ENCODE data around the gene SHISA9. TPM values are rescaled to one million over a fixed set of nuclear protein-coding genes. Genes with fewer than 3 reads are reported as not detected.

SHISA9 gene
- total and polyA plus RNA-seq, 2 donors from 2014 or later: 0.95 to 2.8 TPM

DNA sequence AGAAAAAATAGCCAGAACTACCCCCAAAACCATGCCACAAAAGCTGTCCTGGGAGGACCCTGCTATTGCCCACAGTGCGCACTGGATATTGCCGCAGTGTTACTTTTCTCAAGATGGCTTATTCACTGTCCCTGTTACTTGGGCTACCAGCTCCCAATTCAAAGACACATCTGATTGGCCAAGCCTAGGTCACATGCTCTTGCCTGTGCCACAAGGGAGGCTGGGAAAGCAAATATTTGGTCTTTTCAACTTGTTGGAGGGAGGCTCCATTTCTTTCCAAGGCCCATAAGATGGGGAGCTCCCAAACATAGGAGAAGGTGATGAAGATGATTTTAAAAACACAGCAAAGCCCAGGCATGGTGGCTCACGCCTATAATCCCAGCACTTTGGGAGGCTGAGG is 257.0 kb downstream of the SHISA9 start:
- intact Hi-C loops (cut with DNase I): no loop called here
- H3K27me3 ChIP-seq (ENCODE audit: control insufficient read depth, insufficient read depth, low read length): no peaks in the 10 kb centered on the region
- TF ChIP-seq, protein P1, sequence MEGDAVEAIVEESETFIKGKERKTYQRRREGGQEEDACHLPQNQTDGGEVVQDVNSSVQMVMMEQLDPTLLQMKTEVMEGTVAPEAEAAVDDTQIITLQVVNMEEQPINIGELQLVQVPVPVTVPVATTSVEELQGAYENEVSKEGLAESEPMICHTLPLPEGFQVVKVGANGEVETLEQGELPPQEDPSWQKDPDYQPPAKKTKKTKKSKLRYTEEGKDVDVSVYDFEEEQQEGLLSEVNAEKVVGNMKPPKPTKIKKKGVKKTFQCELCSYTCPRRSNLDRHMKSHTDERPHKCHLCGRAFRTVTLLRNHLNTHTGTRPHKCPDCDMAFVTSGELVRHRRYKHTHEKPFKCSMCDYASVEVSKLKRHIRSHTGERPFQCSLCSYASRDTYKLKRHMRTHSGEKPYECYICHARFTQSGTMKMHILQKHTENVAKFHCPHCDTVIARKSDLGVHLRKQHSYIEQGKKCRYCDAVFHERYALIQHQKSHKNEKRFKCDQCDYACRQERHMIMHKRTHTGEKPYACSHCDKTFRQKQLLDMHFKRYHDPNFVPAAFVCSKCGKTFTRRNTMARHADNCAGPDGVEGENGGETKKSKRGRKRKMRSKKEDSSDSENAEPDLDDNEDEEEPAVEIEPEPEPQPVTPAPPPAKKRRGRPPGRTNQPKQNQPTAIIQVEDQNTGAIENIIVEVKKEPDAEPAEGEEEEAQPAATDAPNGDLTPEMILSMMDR (IDR thresholded peaks at IDR 0.05; ENCODE audit: borderline replicate concordance, extremely low read depth, insufficient read depth): no peak
- FAIRE-seq: no peak
- H3K27ac ChIP-seq (ENCODE audit: low read depth in 2 of 2, low read length in 2 of 2): no peak overlapping the region
- no peaks in the 10 kb centered on the region for H3K36me3 ChIP-seq (ENCODE audit: control insufficient read depth in 2 of 3, insufficient read depth in 3 of 3, low read length in 3 of 3)
- no peak for DNase-seq
- H3K9me3 ChIP-seq (ENCODE audit: control insufficient read depth in 2 of 3, insufficient read depth in 1 of 3, low read length in 3 of 3): no peaks in the 10 kb centered on the region
- no peaks in the 10 kb centered on the region for H3K4me1 ChIP-seq (ENCODE audit: control insufficient read depth in 2 of 3, insufficient read depth in 2 of 3, low read depth in 1 of 3, low read length in 3 of 3)
- H3K4me3 ChIP-seq (ENCODE audit: low read length in 3 of 3): no peak overlapping the region
- no peak overlapping the region for H3K9ac ChIP-seq (ENCODE audit: low read length in 3 of 3)

GRCh38 chr16:13165024-13165423 is 263.6 kb downstream of the SHISA9 start:
- Histone ChIP-seq H3K27me3 (ENCODE audit: control insufficient read depth, insufficient read depth, low read length) (no peaks in the 10 kb centered on the region), H3K9ac (ENCODE audit: low read length in 3 of 3) (no peak overlapping the region), H3K4me3 (ENCODE audit: low read length in 3 of 3) (no peak overlapping the region), H3K36me3 (ENCODE audit: control insufficient read depth in 2 of 3, insufficient read depth in 3 of 3, low read length in 3 of 3) (no peaks in the 10 kb centered on the region), H3K4me1 (ENCODE audit: control insufficient read depth in 2 of 3, insufficient read depth in 2 of 3, low read depth in 1 of 3, low read length in 3 of 3) (no peaks in the 10 kb centered on the region), H3K9me3 (ENCODE audit: control insufficient read depth in 2 of 3, insufficient read depth in 1 of 3, low read length in 3 of 3) (peaks cover 0 to 3% (median 0%) of the 10 kb centered on the region in 3 donors), H3K27ac (ENCODE audit: low read depth in 2 of 2, low read length in 2 of 2) (no peak overlapping the region)
- DNase-seq: no peak
- FAIRE-seq: no peak
- TF ChIP-seq, protein P1 (IDR thresholded peaks at IDR 0.05; ENCODE audit: borderline replicate concordance, extremely low read depth, insufficient read depth): no peak
- intact Hi-C loops (cut with DNase I): no loop called here

DNA sequence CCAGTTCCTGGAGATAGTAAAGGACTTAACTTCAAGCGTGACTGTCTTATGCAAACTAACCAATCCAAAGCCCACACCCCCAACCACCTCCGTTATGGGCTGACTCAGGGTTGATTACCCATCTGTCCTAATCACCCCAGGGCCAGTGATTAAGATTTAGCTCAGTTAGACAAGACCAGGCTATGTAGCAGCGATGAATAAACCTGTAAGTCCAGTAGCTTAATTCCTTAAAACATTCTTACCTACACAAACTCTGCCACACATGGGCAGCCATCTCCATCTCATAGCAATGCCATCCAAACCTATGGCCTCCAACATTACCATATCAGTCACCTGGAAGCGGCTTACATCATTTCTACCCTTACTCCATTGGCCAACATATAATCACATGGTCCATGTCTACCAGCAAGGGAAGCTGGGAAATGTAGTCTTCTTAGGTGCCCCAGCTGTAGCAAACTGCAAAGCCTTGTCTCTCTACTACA is 266.7 kb downstream of the SHISA9 start:
- Histone ChIP-seq H3K9ac (ENCODE audit: low read length in 3 of 3) (no peak overlapping the region), H3K27ac (ENCODE audit: low read depth in 2 of 2, low read length in 2 of 2) (no peak overlapping the region), H3K36me3 (ENCODE audit: control insufficient read depth in 2 of 3, insufficient read depth in 3 of 3, low read length in 3 of 3) (no peaks in the 10 kb centered on the region), H3K4me1 (ENCODE audit: control insufficient read depth in 2 of 3, insufficient read depth in 2 of 3, low read depth in 1 of 3, low read length in 3 of 3) (no peaks in the 10 kb centered on the region), H3K27me3 (ENCODE audit: control insufficient read depth, insufficient read depth, low read length) (no peaks in the 10 kb centered on the region), H3K9me3 (ENCODE audit: control insufficient read depth in 2 of 3, insufficient read depth in 1 of 3, low read length in 3 of 3) (peaks cover 0 to 3% (median 0%) of the 10 kb centered on the region in 3 donors), H3K4me3 (ENCODE audit: low read length in 3 of 3) (no peak overlapping the region)
- FAIRE-seq (no peak), DNase-seq (peak in 3 of 5 donors; percentile 11 to 67 (median 67))
- TF ChIP-seq, protein P1 (IDR thresholded peaks at IDR 0.05; ENCODE audit: borderline replicate concordance, extremely low read depth, insufficient read depth): no peak
- intact Hi-C loops (cut with DNase I): no loop called here

GRCh38 chr16:13171313-13171712 is 269.9 kb downstream of the SHISA9 start:
- H3K4me1 ChIP-seq (ENCODE audit: control insufficient read depth in 2 of 3, insufficient read depth in 2 of 3, low read depth in 1 of 3, low read length in 3 of 3): no peaks in the 10 kb centered on the region
- no peaks in the 10 kb centered on the region for H3K27me3 ChIP-seq (ENCODE audit: control insufficient read depth, insufficient read depth, low read length)
- H3K27ac ChIP-seq (ENCODE audit: low read depth in 2 of 2, low read length in 2 of 2): no peak overlapping the region
- DNase-seq (no peak), FAIRE-seq (no peak)
- intact Hi-C loops (cut with DNase I): no loop called here
- H3K4me3 ChIP-seq (ENCODE audit: low read length in 3 of 3): no peak overlapping the region
- TF ChIP-seq, protein P1 (IDR thresholded peaks at IDR 0.05; ENCODE audit: borderline replicate concordance, extremely low read depth, insufficient read depth): no peak
- no peaks in the 10 kb centered on the region for H3K36me3 ChIP-seq (ENCODE audit: control insufficient read depth in 2 of 3, insufficient read depth in 3 of 3, low read length in 3 of 3)
- H3K9ac ChIP-seq (ENCODE audit: low read length in 3 of 3): no peak overlapping the region
- no peaks in the 10 kb centered on the region for H3K9me3 ChIP-seq (ENCODE audit: control insufficient read depth in 2 of 3, insufficient read depth in 1 of 3, low read length in 3 of 3)

Measured in kidney (tissue), 14 donors.